ENCODE data around the gene CIRBP.

CIRBP gene

DNA sequence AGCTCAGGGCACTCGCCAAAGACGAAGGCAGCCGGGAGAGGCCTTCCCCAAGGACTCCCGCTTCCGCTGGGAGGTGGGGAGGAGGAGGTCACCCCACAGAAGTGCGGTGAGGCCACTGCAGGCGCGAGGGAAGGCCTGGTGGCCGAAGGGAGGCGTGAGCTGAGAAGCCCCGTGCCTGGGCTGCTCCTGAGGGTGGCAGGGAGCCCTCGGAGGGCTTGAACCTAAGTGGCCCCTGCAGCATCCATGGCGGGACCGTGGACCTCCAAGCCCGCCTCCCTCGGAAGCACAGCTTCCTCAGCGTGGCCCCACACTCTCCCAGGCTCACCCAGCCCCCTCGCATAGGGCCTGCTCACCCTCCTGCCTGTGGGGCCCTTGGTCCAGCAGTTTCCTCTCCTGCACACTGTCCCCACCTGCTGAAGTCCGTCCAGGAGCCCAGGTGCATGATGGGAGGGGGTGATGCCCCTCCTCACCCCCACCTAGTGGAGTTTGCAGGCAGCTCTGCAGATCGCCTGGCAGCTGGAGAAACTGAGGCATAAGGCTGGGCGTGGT is 42.5 kb downstream of the CIRBP start:
- Histone ChIP-seq H3K9me3 (ENCODE audit: insufficient read depth, low read length) (no peaks in the 10 kb centered on the region), H3K27me3 (ENCODE audit: insufficient read depth, insufficient read length) (peaks cover 13% of the 10 kb centered on the region), H3K4me1 (ENCODE audit: insufficient read depth, insufficient read length) (peaks cover 26% of the 10 kb centered on the region), H3K9ac (ENCODE audit: insufficient read length, low read depth) (no peak overlapping the region), H3K4me3 (ENCODE audit: insufficient read length, low read depth) (no peak overlapping the region), H3K36me3 (ENCODE audit: insufficient read depth, insufficient read length, low read length) (no peaks in the 10 kb centered on the region)
- no peak for DNase-seq (ENCODE audit: low read depth, low spot score)
- no peak for TF ChIP-seq SUZ12 (IDR thresholded peaks at IDR 0.05; ENCODE audit: extremely low read depth, insufficient read depth, insufficient read length)
- no peak for TF ChIP-seq YY1 (IDR thresholded peaks at IDR 0.05; ENCODE audit: insufficient read depth, insufficient read length)
- TF ChIP-seq ZNF274 (IDR thresholded peaks at IDR 0.05; ENCODE audit: low read depth, low read length): no peak

DNA sequence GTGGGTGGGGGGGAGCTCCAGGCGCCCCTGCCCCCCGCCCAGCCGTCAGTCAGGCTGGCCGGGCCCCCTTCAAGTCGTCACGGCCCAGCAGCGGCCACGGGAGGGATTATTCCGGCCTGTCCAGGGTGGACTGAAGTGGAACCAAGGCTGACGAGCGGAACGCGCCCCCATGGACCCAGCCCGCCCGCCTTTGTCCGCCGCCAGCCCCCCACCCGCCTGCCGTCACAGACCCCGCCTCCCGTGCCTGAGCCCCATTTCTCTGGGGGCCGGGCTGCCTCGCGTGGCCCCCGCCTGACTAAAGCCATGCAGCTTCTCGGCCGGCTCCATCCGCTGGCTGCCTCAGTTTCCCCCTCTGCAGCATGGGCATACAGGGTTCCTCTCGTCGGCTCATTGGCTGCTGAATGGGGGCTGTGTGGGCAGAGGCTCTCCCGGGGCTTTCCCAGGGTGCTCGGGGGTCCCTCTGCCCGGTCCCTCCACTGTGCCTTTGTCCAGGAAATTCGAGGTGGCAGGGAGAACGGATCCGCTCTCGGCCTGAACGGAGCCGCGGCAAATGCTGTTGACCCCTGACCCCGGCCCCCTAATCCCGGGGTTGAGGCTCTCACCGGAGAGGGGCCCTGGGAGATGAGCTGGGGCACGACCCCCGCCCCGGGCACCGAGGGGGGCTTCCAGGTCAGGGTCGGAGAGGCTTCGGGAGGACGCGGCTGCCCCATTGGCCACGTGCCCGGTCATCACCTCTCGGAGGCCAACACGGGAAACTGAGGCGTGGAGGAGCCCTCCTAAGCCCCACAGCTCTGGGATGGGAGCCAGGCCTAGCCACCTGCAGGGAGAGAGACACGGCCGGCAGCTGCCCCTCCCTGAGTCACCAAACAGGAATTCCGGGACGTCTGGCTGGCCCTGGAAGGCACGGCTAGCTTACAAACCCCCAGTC is 43.9 kb downstream of the CIRBP start:
- no peak overlapping the region for H3K9ac ChIP-seq (ENCODE audit: insufficient read length, low read depth)
- H3K9me3 ChIP-seq (ENCODE audit: insufficient read depth, low read length): no peaks in the 10 kb centered on the region
- peak; percentile 42 for DNase-seq (ENCODE audit: low read depth, low spot score)
- H3K4me1 ChIP-seq (ENCODE audit: insufficient read depth, insufficient read length): peaks cover 26% of the 10 kb centered on the region
- no peaks in the 10 kb centered on the region for H3K36me3 ChIP-seq (ENCODE audit: insufficient read depth, insufficient read length, low read length)
- TF ChIP-seq ZNF274 (IDR thresholded peaks at IDR 0.05; ENCODE audit: low read depth, low read length) (no peak), YY1 (IDR thresholded peaks at IDR 0.05; ENCODE audit: insufficient read depth, insufficient read length) (no peak), SUZ12 (IDR thresholded peaks at IDR 0.05; ENCODE audit: extremely low read depth, insufficient read depth, insufficient read length) (no peak)
- H3K4me3 ChIP-seq (ENCODE audit: insufficient read length, low read depth): no peak overlapping the region
- H3K27me3 ChIP-seq (ENCODE audit: insufficient read depth, insufficient read length): peaks cover 24% of the 10 kb centered on the region

GRCh38 chr19:1313695-1314613 is 44.8 kb downstream of the CIRBP start:
- H3K4me1 ChIP-seq (ENCODE audit: insufficient read depth, insufficient read length): peaks cover 26% of the 10 kb centered on the region
- peaks cover 24% of the 10 kb centered on the region for H3K27me3 ChIP-seq (ENCODE audit: insufficient read depth, insufficient read length)
- no peak overlapping the region for H3K4me3 ChIP-seq (ENCODE audit: insufficient read length, low read depth)
- TF ChIP-seq ZNF274 (IDR thresholded peaks at IDR 0.05; ENCODE audit: low read depth, low read length) (no peak), SUZ12 (IDR thresholded peaks at IDR 0.05; ENCODE audit: extremely low read depth, insufficient read depth, insufficient read length) (no peak), YY1 (IDR thresholded peaks at IDR 0.05; ENCODE audit: insufficient read depth, insufficient read length) (no peak)
- no peaks in the 10 kb centered on the region for H3K9me3 ChIP-seq (ENCODE audit: insufficient read depth, low read length)
- H3K9ac ChIP-seq (ENCODE audit: insufficient read length, low read depth): no peak overlapping the region
- H3K36me3 ChIP-seq (ENCODE audit: insufficient read depth, insufficient read length, low read length): no peaks in the 10 kb centered on the region
- DNase-seq (ENCODE audit: low read depth, low spot score): no peak

DNA sequence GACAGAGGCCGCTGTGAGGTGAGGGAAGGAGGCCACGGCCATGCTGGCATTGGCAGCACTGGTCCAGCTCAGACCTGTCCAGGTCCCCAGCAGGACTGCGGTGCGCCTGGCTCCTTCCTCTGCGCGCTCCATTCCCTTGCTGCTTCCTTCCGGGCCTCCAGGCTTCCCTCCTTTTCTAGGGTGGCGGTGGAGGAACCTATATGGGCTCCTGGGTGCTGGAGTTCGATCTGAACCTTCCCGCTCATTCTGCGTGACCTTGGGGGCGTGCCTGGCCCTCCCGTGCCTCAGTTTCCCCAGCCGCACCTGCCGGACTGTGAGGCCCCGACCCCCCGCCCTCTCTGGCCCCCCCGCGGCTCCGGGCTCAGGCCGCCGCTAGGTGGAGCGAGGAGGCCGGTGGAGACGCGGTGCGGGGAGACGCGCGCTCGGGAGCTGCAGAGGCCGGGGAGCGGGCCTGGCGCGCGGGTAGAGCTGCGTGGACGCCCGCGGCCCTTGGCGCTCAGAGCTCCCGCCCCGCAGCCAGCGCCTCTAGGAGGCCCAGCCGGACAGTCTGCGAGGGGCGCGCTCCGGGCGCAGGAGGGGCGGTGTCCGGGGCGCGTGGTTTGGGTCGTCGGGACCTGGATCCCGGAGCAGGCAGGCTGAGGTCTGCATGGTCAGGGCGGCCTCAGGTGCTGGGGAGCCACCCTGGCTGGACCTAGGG is 46.5 kb downstream of the CIRBP start:
- Histone ChIP-seq H3K9me3 (ENCODE audit: insufficient read depth, low read length) (no peaks in the 10 kb centered on the region), H3K4me3 (ENCODE audit: insufficient read length, low read depth) (peak overlapping the region; percentile 36), H3K27me3 (ENCODE audit: insufficient read depth, insufficient read length) (peaks cover 24% of the 10 kb centered on the region), H3K4me1 (ENCODE audit: insufficient read depth, insufficient read length) (peaks cover 18% of the 10 kb centered on the region), H3K36me3 (ENCODE audit: insufficient read depth, insufficient read length, low read length) (no peaks in the 10 kb centered on the region), H3K9ac (ENCODE audit: insufficient read length, low read depth) (peak overlapping the region; percentile 82)
- TF ChIP-seq YY1 (IDR thresholded peaks at IDR 0.05; ENCODE audit: insufficient read depth, insufficient read length): no peak
- DNase-seq (ENCODE audit: low read depth, low spot score): no peak

DNA sequence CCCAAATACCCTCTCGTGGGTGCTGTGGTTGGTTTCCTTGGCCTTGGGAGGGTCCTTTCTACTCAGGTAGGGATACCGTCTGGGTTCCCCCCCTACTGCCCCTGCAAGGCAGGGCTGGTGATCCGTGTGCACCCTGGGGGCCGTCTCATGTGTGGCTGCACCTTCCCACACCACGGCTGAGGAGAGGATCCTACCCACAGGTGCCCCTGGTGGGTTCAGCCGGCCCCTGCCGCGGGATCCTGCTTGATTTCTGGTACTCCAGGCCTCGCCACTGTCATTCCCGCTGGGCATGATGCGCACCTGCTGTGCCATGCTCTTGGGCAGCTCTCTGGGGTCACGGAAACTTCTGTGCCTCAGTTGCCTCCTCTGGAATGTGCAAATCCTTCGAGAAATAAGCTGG is 47.3 kb downstream of the CIRBP start:
- DNase-seq (ENCODE audit: low read depth, low spot score): no peak
- Histone ChIP-seq H3K9ac (ENCODE audit: insufficient read length, low read depth) (peak overlapping the region; percentile 82), H3K4me1 (ENCODE audit: insufficient read depth, insufficient read length) (peaks cover 17% of the 10 kb centered on the region), H3K9me3 (ENCODE audit: insufficient read depth, low read length) (no peaks in the 10 kb centered on the region), H3K27me3 (ENCODE audit: insufficient read depth, insufficient read length) (peaks cover 24% of the 10 kb centered on the region), H3K36me3 (ENCODE audit: insufficient read depth, insufficient read length, low read length) (no peaks in the 10 kb centered on the region), H3K4me3 (ENCODE audit: insufficient read length, low read depth) (no peak overlapping the region)
- TF ChIP-seq SUZ12 (IDR thresholded peaks at IDR 0.05; ENCODE audit: extremely low read depth, insufficient read depth, insufficient read length) (no peak), ZNF274 (IDR thresholded peaks at IDR 0.05; ENCODE audit: low read depth, low read length) (no peak), YY1 (IDR thresholded peaks at IDR 0.05; ENCODE audit: insufficient read depth, insufficient read length) (no peak)

DNA sequence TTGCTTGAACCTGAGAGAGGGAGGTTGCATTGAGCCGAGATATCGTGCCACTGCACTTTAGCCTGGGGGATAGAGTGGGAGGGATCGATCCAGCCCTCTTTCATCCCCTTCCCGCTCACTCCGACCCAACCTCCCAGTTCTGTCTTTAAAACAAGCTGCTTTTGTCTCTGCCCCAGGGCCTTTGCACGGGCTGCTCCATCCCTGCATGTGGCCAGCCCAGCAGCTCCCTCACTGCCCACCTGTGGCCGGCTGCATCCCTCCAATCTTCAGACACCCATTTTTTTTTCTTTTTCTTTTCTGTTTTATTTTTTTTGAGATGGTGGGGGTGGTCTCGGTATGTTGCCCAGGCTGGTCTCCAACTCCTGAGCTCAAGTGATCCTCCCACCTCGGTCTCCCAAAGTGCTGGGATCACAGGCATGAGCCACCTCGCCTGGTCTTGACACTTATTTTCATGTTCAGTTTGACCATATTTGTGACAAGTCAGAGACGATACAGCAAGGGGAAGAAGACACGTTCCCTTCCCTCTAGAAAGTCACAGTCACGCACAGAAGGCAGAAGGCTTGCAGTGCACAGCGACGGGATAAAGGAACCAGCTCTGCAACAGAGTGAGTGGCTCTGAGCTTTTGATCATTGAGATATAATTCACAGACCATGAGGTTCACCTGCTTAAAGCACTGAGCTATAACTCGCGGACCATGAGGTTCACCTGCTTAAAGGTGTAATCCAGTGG is 48.3 kb downstream of the CIRBP start:
- no peak overlapping the region for H3K9ac ChIP-seq (ENCODE audit: insufficient read length, low read depth)
- no peak overlapping the region for H3K4me3 ChIP-seq (ENCODE audit: insufficient read length, low read depth)
- no peaks in the 10 kb centered on the region for H3K36me3 ChIP-seq (ENCODE audit: insufficient read depth, insufficient read length, low read length)
- DNase-seq (ENCODE audit: low read depth, low spot score): no peak
- TF ChIP-seq YY1 (IDR thresholded peaks at IDR 0.05; ENCODE audit: insufficient read depth, insufficient read length) (no peak), SUZ12 (IDR thresholded peaks at IDR 0.05; ENCODE audit: extremely low read depth, insufficient read depth, insufficient read length) (no peak), ZNF274 (IDR thresholded peaks at IDR 0.05; ENCODE audit: low read depth, low read length) (no peak)
- no peaks in the 10 kb centered on the region for H3K9me3 ChIP-seq (ENCODE audit: insufficient read depth, low read length)
- H3K27me3 ChIP-seq (ENCODE audit: insufficient read depth, insufficient read length): peaks cover 24% of the 10 kb centered on the region
- H3K4me1 ChIP-seq (ENCODE audit: insufficient read depth, insufficient read length): peaks cover 14% of the 10 kb centered on the region
